Islet precursor cell (in vitro differentiated cells): ENCODE results near the gene NDE1.
"Not testable (repeated sequence)": the region's sequence is repeated elsewhere in the genome, so short reads cannot be mapped to it uniquely, and the experiment has no call there.

Experiments
- DNase-seq: peaks from one replicate; pipeline ENCODE4 v3.0.0-alpha.2; 2018

The NDE1 gene

DNA sequence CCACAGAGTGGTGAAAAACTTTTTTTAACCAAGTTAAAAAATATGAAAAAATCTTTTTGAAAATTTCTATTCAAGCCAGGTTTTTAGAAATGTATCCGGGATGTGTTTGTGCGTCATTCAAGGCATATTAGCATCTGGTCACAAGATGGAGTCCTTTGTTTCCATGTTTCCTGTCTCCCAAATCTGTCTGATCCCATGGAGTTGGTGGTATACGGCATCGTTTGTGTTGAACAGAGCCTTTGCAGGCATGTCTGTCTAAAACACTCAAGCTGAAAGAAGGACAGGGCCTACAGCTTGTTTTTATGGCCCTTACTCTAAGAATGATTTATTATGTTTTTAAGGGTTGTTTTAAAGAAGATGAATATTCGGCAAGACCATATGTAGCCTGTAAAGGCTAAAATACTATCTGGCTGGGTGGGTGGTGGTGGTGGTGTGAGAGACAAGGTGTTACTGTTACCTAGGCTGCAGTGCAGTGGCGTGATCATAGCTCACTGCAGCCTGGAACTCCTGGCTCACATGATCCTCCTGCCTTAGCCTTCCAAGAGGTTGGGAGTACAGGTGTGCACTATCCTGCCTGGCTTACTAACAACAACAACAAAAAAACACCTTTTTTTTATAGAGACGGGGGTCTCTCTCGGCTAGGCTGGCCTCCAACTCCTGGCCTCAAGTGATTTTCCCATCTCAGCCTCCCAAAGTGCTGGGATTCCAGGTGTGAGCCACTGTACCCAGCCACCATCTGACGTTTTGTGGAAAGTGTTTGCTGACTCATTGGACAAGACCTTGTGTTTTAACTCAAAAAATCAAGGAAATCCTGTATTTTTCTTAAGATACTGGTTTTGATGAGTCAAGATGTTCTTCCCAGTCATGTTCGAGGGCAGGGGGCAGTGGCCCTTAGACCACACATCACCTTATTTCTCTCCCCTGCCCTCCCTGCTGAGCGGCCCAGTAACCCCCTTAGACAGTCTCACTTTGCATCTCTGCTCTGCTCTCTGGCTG lies 52.2 kb downstream of the NDE1 start:
- no peak for DNase-seq

DNA sequence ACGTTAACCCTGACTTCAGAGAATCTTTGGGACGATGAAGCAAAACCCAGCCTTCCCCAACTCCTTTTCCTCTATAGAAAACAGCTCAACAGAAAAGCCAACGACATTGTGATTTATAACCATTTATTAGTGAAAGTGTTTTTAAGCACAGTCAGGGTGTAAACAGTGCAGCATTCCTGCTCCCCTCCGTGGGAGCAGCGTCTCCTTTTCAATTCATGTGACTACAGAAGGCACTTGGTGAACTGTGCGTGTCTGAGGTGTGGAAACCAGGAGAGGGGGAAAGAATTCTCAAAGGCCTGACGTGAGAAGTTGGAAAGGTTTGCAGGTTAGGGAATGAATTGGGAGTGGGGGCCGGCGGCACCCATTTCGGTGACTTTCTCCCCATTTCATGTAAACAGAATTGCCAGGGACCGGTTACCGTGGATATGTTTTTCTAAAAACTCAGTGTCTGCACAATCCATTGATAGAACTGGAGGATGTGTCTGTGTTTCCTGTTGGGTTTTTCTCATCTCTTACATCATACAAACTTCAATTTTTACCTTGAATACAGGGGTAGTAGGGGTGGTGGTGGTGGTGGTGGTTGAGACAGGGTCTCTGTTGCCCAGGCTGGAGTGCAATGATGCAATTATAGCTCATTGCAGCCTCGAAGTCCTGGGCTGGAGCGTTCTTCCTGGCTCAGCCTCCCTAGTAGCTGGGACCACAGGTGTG lies 53.1 kb downstream of the NDE1 start:
- DNase-seq, result no peak

DNA sequence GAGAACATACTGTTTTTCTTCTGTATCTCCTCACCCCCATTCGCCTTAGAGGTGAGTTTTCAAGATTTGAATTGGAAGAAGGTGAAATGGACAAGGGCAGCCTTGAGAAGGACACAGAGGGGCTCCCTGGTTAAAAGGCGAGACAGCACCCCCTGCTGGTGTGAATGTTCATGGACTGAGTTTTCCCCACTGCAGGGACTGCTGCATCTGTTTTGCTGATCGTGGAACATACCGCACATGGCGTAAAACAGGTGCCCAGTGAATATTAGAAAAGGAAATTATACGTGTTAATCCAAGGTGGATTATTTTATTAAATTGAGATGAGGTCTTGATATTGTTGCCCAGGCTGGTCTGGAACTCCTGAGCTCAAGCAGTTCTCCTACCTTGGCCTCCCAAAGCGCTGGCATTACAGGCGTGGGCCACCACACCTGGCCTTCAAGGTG lies 54.5 kb downstream of the NDE1 start:
- DNase-seq, result peak; percentile 87

DNA sequence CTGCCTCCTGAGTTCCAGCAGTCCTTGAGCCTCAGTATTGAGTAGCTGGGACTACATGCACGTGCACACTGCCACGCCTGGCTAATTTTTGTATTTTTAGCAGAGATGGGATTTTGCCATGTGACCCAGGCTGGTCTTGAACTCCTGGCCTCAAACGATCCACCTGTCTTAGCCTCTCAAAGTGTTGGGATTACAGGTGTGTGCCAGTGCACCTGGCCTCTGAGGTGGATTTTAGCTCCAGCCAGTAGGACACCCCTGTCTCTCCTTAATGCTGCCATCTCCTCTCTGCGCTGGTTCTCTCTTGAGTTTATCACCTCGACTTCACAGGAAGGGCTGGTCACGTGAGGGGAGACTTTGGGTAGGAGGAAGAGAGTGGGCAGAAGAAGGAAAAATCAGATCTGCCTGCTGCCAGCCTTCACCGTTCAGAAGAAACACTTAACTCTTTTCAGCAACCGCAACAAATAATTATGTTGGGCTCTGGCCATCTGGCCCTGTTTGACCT lies 55.1 kb downstream of the NDE1 start:
- no peak for DNase-seq

DNA sequence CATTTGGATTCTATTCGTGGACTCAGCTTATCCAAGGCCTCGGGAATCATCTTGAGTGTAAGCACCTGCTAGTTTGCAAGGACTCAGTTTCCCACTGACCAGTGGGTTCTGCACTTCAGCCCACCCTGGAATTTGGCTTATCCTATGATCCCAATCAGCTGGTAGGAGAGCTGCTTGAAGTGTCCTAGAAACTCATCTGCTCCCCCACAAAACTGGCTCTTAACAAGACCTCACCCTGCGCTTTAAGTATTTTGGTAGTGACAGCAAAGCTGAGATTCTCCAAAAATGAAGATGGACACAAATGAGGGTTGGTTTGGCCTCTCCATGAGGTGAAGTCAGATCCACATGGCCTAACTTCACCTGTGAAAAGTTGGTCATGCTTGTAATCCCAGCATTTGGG lies 57.3 kb downstream of the NDE1 start:
- no peak for DNase-seq

DNA sequence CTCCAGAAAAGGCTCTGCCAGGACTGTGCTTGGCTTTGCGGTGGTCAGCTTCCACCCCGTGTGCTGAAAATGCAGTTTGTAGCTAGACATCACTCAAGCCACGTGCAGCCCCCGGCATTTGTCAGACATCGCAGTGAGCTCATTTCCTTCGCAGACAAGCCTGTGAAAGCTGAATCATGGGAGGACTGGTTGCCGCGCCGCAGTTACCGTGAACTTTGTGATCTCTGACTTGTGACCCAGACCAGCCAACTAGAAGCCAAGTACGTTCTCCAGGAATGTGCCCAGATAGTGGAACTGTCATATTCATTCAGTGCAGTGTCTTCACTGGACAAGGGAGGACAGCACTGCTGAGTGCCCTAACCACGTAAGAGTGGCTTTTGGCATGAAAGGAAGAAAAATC lies 58.1 kb downstream of the NDE1 start:
- peak; percentile 69 for DNase-seq

DNA sequence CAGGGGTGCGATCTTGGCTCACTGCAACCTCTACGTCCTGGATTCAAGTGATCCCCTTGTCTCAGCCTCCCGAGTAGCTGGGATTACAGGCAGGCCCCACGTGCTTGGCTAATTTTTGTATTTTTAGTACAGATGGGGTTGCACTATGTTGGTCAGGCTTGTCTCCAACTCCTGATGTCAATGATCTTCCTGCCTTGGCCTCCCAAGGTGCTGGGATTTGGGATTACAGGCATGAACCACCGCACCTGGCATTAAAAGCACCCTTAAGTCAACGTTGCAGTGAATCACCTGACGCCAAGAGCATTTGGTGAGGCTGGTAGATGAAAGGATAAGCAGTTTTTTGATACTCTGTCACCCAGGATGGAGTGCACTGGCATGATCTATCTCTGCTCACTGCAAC lies 59.0 kb downstream of the NDE1 start:
- no peak for DNase-seq

DNA sequence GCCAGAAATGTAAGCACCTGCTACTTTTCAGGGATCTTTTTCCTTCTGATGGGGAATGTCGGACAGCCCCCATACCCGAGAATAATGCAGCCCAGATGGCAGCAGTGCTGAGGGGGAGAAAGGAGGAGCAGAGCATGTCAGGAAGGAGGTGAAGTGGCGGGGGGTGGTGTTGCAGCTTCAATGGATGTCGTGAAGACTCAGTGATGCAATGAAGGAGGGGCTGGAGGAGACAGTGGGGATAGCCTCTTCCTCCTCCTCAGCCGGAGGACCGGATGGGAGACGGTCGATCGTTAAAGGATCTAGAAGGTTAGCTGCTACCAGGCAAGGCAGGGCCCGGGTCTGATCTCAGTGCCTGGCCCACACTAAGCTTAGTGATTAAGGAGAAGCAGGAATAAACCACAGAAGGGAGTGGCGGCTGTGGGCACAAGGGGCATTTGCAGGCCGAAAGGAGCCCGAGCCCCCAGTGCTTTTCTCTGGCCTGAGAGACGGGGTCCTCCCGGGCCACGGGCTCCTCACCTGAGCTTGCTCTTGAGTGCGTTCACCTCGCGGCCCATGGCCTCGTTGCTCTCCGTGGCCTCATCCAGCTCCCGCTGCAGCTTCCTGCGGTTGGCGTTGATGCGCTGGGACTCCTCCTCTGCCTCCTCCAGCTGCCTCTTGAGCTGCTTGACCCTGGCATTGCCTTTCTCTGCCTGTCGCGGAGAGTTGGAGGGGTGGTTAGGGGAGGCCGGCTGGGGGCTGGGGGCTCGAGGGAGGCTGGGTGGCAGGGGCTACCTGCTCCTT lies 64.5 kb downstream of the NDE1 start:
- DNase-seq, result no peak

DNA sequence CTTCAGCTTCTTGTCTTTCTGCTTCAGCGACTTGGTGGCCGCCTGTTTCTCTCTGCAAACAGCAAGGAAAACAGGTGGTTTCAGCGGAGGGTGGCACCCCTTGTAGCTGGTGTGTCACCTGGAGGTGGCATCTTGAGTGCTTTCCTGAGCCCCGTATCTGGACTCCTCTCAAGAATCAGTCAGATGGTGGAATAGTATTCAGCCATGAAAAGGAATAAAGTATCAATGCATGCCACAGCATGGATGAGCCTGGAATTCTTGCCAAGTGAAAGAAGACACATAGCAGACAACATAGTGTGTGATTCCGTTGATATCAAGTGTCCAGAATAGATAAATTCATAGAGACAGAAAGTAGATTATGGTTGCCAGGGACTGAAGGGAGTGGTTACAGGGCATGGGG lies 65.2 kb downstream of the NDE1 start:
- DNase-seq, result no peak

DNA sequence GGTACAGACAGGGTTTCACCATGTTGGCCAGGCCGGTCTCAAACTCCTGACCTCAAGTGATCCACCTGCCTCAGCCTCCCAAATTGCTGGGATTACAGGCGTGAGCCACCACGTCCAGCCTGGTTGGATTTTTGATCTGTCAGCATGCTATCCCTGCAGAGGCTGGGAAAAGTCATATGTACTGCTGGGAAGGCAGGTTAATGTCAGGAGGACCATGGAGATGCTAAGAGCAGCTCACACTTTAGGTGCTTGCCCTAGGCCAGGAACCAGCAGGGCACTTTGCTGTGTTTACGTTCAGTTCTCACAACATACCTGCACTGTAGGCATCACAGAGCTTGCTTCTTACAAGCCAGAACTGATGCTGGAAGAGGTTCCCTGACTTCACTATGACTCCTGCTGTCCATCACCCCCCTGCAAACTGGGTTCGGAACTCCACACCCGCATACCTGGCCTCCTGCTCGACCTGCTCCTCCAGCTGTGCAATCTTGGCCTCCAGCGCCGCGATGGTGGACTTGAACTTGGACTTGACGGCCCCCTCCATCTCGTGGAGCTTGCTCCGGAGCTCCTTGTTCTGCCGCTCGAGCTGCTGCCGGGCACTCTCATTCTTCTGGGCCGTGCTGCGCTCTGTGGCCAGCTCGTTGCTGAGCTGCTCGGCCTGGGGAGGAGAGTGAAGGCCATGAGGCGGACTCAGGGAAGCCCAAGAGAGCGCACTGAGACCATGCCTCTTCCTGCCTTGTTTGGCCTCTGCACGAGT lies 66.8 kb downstream of the NDE1 start:
- DNase-seq, result no peak

DNA sequence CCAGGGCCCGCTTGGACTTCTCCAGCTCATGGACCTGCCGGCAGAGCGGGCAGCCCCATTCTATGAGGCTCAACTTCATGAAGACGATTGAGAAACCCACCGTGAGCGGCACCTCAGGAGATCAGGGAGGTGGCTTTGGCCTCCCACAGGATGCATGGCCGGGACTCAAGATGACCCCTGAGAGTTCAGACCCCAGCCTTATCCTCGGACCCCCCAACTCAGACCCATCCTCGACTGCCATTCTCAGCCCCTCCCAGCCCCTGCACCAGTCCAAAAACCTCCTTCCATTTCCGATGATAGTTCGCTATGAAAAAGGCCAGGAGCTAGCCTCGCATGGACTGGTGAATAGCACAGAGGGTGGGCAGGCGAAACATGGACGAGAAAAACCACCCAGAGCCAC lies 71.0 kb downstream of the NDE1 start:
- DNase-seq, result no peak

DNA sequence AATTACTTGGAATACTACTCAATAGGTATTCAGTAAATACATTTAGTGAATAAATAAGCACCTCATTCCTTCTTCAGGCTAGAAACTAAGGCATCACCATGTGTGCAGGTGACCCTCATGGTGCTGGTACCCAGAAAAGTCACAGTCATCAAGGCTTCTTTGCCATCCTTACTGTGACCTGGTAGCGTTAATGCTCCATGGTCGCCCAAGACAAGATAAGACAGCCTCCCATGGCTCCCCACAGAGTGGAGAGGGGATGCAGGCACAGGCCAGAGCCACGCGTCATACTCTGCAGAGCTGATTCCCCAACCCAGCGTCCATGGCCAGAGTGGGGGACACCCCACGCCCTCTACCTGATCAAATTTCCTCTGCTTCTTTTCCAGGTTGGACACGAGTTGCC lies 73.8 kb downstream of the NDE1 start:
- DNase-seq, result no peak

DNA sequence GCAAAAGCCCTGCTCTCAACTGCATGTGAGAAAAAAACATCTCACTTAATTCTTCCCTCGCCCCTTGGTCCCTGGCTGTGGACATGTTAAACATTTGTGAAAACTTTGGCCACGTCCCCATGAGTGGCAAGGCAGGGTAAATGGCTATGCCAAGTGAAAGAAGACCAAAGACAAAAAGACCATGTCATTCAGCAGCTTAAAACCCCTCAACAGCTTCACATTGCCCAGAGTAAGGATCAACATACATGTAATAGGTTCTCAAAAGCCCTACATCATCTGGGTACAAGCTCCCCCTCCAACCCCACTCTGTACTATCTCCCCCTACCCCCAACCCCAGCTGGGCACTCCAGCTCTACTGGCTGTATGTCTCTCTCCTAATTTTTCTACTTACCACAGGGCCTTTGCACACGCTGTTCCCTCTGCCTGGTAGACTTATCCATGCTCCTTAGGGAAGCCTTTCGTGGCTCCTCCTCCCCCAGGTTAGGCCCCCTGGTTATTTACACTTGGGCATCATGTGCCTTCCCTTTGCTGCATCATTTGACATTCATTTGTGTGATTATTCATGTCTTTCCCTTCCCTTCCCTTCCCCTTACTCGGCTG lies 75.7 kb downstream of the NDE1 start:
- no peak for DNase-seq

DNA sequence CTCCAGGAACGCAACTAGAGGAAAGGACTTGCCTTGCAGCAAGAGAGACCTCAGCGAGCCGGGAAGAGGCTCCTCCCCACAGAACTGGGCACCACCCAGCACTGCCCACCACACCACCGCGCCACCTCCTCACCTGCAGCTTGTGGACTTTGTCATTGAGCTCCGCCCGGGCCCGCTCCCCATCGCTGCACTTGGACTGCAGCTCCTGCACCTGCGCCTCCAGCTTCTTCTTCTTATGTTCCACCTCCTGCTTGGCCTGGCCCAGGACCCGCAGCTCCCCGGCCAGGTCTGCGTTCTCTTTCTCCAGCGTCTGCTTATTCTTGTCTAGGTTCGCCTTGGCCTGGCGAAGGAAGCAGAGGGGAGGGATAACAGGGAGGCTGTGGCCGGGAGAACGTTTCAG lies 76.7 kb downstream of the NDE1 start:
- DNase-seq, result no peak

DNA sequence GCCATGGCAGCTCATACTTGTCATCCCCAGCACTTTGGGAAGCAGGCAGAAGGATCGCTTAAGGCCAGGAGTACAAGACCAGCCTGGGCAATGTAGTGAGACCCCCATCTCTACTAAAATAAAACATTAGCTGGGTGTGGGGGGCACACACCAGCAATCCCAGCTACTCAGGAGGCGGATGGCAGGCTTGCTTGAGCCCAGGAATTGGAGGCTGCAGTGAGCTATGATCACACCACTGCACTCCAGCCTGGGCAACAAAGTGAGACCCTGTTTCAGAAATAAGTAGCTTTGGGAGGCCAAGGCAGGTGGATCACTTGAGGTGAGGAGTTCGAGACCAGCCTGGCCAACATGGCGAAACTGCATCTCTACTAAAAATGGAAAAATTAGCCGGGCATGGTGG lies 77.7 kb downstream of the NDE1 start:
- not testable (repeated sequence) for DNase-seq

DNA sequence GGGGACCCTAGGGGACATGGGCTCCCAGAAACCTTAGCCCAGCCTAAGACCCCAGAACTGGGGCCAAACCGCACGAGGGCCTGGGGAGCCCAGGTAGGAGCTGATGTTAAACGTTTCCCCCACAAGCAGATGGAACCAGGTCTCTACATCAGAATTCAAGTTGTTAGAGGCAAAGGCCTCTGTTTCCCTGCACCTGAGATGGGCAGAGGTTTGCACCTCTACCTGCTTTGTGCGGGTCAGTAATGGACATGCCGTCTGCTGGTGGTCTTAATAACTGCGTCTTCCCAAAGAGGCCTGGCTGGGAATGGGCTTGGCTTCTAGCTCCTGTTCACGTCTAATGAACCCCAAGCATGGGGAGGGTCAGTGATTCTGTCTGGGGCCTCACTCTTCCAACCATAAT lies 79.1 kb downstream of the NDE1 start:
- no peak for DNase-seq

DNA sequence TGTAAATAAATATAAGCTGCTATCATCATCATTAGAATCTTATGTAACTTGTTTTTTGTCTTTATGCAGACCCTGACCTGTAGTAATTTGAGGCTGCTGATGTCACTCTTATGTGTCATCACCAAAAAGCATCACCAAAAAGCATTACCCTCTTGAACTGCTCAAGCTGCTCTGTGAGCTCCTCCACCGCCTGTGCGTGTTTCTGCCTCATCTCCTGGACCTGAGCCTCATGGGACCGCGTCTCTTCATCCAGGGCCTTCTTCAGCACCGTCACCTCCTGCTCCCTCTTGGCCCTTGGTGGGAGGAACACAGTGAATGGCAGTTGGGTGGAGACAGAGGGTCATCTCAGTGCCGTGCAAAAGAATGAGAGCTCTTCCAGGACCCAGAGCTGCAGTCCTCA lies 82.4 kb downstream of the NDE1 start:
- no peak for DNase-seq

DNA sequence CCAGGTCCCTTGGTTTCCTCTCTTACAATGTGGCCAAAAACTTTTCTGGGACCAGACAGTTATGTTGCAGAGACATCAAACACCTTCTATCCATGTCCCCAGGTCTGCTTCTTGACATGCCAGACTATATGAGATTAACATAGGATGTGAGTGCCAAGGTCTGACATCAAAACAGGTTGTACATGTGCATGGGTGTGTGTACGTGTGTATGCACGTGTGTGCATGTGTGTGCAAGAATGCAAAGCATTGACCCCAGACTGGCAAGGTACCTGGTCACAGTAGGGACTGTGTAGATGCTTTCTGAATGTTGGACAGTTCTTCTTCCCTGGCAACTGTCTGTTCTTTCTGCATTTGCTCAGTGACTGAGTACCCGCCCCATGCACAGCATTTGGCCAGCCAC lies 85.6 kb downstream of the NDE1 start:
- DNase-seq, result no peak

DNA sequence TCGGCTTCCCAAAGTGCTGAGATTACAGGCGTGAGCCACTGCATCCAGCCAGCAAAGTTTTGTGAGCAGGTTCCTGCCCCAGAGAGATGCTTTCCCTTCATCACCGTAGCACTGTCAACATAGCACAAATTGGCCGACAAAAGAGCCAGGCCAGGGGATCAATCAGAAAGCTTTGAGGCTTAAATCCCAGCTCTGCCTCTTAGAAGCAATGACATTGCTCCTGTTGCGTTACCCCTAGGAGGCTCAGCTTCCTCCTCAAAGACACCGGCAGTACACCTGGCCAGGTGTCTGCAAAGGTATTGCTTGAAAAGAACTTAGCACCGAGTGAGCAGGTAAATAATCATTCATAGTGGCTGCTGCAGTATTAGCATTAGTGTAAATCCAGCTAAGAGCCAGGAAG lies 86.5 kb downstream of the NDE1 start:
- DNase-seq, result no peak

DNA sequence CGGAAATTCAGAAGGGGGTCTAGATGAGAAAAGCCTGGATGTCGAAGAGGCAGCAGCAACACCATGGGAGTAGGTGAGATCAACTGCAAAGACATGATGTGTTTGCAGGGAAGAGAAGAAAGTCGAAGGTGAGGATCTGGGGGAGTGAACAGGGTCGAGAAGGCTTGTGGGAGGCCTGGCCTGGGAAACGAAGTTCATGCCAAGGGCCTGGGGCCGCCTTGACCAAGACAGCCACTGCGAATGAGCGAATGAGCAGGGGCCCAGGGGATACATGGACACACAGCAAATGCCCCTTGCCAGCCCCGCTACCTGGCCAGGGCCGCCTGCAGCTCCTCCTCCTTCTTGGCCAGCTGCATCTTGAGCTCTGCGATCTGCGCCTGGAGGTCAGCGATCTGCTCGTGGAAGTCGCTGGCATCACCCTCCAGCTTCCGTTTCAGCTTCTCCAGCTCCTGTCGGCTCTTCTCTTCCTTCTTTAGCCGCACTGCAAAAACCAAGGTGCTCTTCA lies 87.1 kb downstream of the NDE1 start:
- DNase-seq, result no peak

DNA sequence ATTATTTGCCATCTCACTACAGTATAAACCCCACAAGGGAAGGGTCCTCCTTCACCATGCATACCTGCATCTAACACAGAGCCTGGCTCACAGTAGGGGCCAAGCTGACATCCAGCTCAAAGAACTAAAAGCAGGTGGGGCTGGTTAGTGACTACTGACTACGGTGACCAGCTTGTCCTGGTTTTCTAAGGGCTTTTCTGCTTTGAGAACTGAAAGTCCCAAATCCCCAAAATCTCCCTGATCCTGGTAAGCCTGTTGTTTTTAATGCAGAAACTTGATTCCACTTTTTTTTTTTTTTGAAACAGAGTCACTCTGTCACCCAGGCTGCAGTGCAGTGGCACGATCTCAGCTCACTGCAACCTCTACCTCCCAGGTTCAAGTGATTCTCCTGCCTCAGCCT lies 89.4 kb downstream of the NDE1 start:
- DNase-seq, result no peak

DNA sequence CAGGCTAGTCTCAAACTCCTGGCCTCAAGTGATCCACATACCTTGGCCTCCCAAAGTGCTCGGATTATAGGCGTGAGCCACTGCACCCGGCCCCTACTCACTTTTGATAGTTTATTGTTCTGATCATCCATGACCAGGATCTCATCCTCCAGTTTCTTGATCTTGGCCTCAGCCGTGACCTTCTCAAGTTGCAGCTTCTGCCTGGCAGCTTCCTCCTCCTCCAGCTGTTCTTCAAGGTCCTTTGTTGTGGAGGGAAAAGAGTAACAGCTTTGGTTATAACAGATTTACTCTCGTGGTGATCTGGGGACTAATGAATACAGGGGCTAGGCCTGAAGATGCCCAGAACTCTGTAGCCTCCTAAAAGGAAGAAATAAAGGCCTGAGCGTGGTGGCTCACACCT lies 89.9 kb downstream of the NDE1 start:
- no peak for DNase-seq
